ENCODE results near the gene FBXL17.

Gene FBXL17

DNA sequence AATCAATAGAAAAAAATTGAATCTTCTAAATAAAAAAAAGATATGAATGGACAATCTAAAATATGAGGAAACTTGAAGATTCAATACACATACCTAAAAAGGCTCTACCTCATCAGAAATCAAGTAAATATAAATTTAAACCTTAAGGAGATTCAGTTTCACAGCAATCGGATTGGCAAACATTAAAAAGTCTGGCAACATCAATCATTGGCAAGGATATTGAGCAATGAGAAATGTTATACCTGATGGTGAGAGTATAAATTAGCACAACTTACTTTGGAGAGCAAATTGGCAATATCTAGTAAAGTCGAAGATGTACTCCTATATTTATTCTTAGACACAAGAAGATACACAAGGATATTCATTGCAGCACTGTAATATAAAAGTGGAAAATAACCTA is 436.8 kb downstream of the FBXL17 start:
- DNase-seq = no peak

- no peak for DNase-seq
Observed at GRCh38 chr5:107943923-107944322, 438.0 kb downstream of the FBXL17 start.

DNA sequence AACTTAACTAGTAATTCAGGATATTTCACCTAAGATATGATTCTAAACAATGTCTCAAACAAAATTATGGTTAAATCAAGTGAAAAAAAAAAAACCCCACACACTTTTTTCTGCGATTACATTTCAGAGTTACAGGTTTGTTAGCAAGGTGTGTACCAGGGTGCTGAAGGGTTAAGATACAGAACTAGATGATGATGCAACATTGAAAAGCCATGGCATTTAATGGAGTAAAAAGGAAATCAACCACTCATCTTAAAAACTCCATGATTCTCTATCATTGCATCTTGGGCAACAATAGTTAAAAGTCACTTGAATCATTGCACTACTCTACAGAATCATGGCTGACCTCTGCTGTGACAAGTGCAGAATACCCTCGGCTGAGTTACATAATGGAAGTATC is 440.9 kb downstream of the FBXL17 start:
- DNase-seq = no peak

GRCh38 chr5:107937651-107938355 is 444.1 kb downstream of the FBXL17 start:
- DNase-seq = no peak

DNA sequence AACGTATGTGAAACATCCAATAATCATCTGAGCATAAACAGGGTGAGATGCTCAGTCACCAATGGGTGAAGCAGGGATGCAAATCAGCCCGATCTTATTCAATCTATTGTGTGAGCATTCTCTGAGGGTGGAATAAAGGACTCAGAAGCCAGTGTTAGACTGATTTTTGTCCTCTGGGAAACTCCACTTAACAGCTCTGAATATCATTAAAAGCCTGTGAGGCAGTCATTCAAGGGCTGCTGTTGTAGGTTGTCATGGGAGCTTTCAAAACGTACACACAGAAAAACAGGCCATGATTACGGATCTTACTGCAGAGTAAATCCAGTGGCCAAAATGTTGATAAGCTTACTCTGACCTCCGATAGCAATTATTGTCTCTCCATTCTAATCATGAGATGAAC is 444.7 kb downstream of the FBXL17 start:
- DNase-seq = no peak

GRCh38 chr5:107936515-107936914 is 445.4 kb downstream of the FBXL17 start:
- DNase-seq = no peak

- DNase-seq = peak; percentile 52
Observed at GRCh38 chr5:107935645-107936044, 446.3 kb downstream of the FBXL17 start.

GRCh38 chr5:107933326-107933725 is 448.6 kb downstream of the FBXL17 start:
- no peak for DNase-seq

GRCh38 chr5:107930891-107931290 is 451.0 kb downstream of the FBXL17 start:
- DNase-seq = no peak

- no peak for DNase-seq
Observed at GRCh38 chr5:107930092-107930491, 451.8 kb downstream of the FBXL17 start.

- DNase-seq = no peak
Observed at GRCh38 chr5:107929080-107929479, 452.8 kb downstream of the FBXL17 start.

DNA sequence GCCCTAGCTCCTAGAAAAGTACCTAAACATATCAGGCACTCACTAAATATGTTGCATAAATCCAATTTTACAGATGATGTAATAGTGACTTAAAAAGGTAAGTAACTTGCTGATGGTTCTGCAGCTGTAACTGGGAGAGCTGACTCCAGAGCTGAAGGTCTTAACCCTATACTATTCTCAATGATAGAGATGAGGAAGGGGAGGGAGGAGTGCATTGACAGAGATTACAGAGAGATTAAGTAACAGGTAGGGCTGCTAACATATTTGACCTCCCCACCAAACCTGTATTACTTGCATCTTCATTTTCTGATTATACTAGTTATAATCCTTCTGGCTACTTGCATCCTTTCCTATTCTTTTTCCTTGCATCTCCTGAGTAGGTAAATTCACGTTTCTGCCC is 455.8 kb downstream of the FBXL17 start:
- DNase-seq = no peak

- DNase-seq = no peak
Observed at GRCh38 chr5:107925200-107925599, 456.7 kb downstream of the FBXL17 start.

- DNase-seq = no peak
Observed at GRCh38 chr5:107919969-107920368, 461.9 kb downstream of the FBXL17 start.

DNA sequence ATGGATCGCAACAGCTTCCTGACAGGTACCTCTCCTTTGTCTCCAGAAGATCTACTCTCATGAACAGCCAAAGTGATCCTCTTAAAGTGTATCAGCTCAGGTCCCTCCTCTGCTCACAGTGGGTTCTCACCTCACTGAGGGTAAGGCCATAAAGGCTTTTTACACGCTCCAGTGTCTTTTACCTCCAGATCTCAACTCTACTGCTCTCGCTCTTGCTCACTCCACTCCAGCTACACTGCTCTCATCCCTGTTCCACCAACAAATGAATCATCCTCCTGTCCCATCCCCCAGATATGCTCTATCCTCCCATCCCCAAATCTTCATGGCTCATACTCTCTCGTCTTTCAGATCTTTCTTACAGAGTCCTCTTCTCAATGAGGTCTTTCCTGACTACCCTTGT is 462.5 kb downstream of the FBXL17 start:
- DNase-seq = no peak

GRCh38 chr5:107917983-107918382 is 463.9 kb downstream of the FBXL17 start:
- DNase-seq = no peak

DNA sequence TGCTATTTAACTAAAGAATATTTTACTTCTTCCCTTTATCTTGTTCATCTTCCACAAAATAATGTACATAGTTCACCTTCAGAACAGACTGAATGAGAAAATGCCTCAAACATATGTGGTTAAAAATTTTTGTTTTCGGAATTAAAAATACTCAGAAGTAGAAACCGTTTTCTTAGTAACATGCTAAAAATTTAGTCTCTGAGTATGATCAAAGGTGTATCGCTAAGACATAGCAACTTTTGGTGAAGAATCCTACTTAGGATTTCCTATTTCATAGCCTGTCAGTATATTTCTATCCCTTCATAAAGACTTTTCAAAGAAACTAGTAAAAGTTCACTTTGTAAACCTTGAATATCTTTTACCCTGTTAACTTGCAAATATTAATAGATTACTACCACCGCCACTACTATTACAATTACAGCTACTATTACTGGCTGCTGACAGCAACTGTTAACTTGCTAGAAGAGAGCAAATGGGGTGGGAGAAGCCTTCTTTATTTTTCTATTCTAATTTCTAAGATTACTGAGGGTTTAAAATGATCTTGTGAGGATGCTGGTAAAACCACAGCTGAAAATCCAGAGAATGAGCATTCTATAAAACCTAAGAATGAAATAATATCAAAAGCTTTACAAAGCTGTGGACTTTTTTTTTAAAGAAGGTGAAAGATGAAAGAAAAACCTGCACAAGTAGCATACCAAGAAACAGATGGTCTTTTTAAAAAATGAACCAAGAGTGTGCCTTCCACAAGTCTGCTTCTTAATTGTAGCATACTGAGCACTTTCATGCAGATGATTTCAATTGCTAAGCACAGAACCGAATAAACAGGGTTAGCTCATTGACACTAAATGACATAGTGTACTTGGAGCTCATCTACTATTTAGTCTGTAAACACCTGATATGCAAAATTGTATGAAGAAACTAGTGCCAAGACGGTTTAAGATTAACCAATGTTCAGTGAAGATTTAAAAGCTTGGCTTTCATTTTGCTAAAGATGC is 464.9 kb downstream of the FBXL17 start:
- DNase-seq = peak; percentile 3

DNA sequence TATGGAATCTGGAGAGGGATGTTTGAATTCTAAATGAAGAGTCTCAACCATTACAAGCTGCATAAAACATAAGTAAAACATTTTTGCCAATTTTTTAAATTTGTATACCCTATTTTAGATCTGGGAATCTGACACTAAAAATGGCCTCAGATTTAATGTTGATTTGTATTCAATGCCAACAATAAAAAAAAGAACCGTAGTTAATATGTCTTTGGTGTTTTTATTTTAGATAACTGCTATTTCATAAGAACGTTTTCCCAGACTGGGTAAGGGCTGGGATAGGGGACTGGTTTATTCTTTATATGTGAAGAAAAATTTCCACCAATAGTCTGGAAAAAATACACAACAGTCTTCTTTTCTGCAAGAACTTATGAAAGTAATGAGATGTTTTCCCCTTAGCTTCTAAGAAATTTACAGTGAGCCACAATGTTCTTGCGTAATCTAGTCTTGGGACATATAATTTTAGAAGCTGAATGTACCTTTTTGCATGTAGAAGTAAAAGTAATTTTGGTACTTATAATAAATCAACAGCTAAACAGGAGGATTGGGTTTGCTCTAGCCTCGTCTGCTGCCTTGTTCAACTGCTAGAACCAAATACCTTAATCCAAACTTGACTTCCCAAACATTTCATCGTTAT is 466.6 kb downstream of the FBXL17 start:
- DNase-seq = no peak

DNA sequence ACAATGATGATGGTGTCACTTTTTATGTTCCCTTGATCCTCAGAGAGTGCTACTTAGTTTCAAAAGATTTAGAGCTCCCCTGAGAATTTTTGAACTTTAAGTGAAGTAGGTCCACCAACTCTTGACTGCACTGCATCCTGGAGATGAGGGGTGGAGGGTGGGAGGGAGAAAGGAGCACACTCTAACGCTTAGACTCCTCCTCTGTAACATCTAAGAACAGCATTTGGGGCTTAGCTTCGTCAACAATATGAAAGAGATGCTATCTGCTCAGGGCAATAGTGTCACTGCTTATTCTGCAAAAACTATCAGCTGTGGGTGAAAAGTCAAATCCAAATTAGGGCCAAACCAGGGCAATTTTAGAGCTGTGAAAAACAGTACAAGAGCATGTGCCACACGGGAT is 468.4 kb downstream of the FBXL17 start:
- no peak for DNase-seq

- DNase-seq = no peak
Observed at GRCh38 chr5:107900721-107901120, 481.2 kb downstream of the FBXL17 start.

DNA sequence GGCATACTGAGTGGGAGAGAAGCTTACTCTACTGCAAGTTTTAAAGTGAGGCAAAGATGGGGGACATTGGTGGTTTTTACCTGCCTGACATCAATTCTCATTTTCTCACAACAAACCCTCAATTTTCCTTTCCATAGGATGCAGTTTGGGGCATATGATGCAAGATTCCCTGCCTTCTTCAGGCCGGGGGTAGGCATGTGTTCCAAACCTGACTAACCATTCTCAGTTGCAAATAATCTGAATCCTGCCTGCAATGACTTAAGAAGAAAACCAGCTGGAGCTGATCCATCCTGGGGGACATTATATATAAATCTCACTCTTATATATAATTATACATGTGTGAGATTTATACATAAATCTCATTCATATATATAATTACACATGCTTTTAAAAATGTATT is 487.5 kb downstream of the FBXL17 start:
- DNase-seq = no peak

DNA sequence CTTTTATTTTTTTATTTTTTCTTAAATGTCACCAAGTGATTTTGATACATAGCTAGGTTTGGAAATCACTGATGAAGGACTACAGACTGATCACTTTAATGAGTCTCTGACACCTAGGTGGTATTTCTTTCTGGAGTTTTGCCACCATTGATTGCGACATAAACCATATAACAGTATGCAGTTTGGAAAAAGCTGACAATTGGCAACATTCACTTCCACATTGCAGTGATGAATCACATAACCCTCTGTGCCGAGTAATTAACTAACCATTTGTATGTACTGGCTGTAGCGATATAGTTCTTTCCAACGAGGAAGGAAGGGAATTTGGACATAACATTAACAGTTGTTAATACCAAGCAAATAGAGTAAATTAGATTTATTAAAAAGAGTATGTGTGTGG is 488.3 kb downstream of the FBXL17 start:
- no peak for DNase-seq

DNA sequence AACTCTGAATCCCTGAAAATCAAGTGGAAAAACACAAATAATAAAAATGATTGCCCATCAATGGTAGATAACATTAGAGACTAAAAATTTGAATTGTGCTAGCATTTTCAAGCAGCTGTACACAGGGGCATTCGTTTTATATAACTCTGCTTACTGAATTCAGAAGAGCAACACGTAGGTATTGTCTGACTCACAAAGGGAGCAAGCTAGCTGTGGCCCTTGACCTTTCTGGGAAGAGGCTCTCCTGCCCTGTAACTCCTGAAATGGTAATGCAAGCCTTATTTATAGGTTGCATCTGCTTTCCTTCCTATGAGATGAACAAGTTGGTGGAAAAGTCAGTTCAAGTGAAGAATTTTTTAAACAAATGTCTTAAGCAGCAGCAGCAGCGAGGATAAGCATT is 492.5 kb downstream of the FBXL17 start:
- no peak for DNase-seq

DNA sequence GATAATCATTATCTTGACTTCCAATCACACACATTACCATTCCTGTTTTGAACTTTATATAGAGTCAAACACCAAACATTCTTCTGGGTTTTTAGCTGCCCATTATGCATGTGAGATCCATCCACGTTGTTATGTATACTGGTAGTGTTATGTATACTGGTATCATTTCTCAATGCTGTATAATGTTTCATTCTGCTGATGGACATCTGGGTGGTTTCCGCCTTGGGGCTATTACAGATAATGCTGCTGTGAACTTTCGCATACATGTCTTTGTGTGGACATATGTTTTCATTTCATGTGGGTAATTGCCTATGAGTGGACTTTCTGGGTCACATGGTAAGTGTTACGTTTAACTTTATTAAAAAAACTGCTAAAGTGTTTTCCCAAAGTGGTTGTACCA is 493.4 kb downstream of the FBXL17 start:
- DNase-seq = no peak

All from NCI-H2171 (cell line).